GM12864 (cell line): ENCODE data around the gene BABAM1.

Experiments
- DNase-seq: peaks from one replicate; pipeline ENCODE4 v3.0.0-alpha.2; 2011; ENCODE audit warnings: low read depth
- H3K4me3 ChIP-seq: 2 replicates; pipeline ENCODE4 v1.5.1; 2011; ENCODE audit warnings: mild to moderate bottlenecking, low read depth, low read length, control low read depth
- TF ChIP-seq, protein P1 (sequence below): IDR thresholded peaks from 2 replicates; pipeline ENCODE4 v1.5.1; 2011; ENCODE audit warnings: low read depth, mild to moderate bottlenecking, moderate library complexity, low read length, control low read depth, inconsistent platforms; ENCODE audit errors: missing control alignments

The BABAM1 gene

DNA sequence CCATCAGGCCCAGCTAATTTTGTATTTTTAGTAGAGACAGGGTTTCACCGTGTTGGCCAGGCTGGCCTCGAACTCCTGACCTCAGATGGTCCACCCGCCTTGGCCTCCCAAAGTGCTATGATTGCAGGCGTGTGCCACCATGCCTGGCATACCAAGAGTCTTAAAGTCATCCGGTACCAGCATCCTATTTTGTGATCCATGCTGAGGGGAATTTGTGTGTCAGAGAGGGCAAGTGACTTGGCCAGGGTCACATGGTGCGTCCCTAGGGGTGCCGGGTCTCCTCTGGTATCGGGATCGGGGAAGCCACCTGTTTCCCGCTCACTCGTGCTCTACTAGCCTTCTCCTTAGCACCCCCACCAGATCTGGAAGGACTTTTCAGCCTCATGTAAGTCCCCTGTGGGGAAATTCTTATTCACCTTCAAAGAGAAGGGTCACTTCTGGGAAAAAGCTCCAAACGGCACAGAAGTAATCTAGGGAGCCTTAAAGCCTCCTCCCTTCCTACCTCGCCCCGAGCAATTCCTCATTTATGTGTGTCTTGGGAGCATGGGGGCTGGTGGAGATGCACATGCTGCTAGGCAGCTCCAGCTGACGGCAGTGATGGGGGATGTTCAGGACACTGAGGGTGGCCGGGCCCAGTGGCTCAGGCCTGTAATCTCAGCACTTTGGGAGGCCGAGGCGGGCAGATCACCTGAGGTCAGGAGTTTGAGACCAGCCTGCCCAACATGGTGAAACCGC, 8.4 kb downstream of the BABAM1 start:
- no peak overlapping the region for H3K4me3 ChIP-seq
- no peak for DNase-seq
- TF ChIP-seq, protein P1, sequence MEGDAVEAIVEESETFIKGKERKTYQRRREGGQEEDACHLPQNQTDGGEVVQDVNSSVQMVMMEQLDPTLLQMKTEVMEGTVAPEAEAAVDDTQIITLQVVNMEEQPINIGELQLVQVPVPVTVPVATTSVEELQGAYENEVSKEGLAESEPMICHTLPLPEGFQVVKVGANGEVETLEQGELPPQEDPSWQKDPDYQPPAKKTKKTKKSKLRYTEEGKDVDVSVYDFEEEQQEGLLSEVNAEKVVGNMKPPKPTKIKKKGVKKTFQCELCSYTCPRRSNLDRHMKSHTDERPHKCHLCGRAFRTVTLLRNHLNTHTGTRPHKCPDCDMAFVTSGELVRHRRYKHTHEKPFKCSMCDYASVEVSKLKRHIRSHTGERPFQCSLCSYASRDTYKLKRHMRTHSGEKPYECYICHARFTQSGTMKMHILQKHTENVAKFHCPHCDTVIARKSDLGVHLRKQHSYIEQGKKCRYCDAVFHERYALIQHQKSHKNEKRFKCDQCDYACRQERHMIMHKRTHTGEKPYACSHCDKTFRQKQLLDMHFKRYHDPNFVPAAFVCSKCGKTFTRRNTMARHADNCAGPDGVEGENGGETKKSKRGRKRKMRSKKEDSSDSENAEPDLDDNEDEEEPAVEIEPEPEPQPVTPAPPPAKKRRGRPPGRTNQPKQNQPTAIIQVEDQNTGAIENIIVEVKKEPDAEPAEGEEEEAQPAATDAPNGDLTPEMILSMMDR = no peak

DNA sequence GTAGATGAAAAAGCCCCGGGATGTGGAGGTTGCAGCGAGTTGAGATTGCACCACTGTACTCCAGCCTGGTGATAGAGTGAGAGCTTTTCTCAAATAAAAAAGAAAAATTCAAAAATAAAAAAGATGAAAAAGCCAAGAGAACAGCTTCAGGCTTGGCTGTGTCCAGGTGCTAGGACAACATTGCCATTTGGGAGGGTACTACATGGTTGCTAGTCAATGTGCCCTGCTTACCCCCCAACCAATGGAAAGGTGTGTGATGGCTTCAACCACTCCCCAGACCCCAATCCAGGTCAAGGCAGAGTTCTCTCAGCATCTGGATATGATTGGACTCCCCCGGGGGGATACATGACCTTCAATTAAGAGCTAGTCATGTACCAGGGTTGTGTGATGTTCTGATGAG, 12.2 kb downstream of the BABAM1 start:
- no peak for DNase-seq
- TF ChIP-seq, protein P1 = no peak
- no peak overlapping the region for H3K4me3 ChIP-seq

DNA sequence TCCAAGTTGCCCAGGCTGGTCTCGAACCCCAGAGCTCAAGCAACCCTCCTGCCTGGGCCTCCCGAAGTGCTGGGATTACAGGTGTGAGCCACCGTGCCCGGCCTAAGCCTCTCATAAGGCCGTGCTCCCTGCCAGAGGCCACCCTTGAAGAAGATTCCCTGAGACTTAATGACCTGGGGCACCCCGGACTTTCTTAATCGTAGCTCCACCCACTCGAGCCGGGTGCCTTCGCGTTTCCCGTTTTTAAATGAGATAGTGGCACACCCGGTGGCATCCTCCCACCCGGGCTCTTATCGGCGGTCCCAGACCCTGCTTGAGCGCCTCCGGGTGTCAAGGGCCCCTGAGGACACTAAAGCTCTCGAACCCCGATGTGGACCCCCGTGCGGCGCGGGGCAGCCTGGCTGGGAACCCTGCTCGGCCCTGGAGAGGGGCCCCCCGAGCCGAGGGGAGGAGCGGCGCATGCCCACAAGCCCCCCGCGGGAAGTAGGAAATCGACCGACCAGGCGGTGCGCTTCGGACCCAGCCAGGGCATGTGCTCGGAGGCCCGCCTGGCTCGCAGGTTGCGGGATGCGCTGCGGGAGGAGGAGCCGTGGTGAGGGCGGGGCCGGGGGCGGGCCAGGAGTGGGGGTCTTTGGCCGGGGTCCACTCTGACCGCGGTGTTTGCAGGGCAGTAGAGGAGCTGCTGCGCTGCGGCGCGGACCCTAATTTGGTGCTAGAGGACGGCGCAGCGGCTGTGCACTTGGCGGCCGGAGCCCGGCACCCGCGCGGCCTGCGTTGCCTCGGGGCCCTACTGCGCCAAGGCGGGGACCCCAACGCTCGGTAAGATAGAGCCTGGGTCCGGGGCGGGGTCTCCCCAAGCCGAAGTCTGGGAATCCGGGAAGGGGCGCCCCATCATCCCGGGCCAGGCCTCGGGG, 14.4 kb downstream of the BABAM1 start, which contains the start of gene ANKLE1:
TSS of gene ANKLE1 (plus strand) at position 511 of the 914 bp plus-strand sequence. CDS start at position 531, 20 bp downstream.
- DNase-seq = no peak
- peak within 1 kb of the TSS; percentile 73 for H3K4me3 ChIP-seq
- TF ChIP-seq, protein P1 = no peak

DNA sequence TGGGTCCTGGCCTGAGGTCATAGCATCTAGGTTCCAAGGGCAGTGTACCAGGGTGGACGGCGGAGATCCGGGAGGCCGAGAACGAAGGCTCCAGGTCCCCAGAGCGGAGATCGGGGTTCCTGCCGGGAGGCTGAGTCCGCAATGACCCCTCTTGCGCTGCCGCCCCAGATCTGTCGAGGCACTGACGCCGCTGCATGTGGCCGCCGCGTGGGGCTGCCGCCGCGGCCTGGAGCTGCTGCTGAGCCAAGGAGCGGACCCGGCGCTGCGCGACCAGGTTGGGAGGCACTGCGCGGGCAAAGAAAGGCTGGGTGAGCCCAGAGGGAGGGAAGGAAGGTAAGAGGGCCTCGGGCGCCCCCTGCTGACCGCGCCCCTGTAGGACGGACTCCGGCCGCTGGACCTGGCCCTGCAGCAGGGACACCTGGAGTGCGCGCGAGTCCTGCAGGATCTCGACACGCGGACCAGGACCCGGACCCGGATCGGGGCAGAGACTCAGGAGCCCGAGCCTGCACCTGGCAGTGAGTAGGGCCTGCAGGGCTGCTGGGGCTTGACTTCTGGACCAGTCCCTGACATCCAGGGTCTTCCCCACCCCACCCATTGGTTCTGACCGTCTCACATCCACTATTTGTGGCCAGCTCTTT, 15.4 kb downstream of the BABAM1 start:
- TF ChIP-seq, protein P1 = peak; percentile 89
- peak; percentile 44 for DNase-seq
- peak overlapping the region; percentile 73 for H3K4me3 ChIP-seq

DNA sequence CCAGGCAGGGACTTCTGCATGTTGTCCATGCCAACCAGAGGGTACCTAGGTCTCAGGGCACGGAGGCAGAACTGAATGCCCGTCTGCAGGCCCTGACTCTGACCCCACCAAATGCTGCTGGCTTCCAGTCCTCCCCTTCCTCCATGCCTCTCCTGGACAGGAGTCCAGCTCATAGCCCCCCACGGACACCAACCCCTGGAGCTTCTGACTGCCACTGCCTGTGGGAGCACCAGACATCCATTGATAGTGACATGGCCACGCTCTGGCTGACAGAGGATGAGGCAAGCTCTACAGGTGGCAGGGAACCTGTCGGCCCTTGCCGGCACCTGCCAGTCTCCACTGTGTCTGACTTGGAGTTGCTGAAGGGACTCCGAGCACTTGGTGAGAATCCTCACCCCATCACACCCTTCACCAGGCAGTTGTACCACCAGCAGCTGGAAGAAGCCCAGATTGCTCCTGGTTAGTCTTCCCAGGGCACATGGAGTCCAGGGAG, 16.3 kb downstream of the BABAM1 start:
- TF ChIP-seq, protein P1 = no peak
- H3K4me3 ChIP-seq = no peak overlapping the region
- no peak for DNase-seq

DNA sequence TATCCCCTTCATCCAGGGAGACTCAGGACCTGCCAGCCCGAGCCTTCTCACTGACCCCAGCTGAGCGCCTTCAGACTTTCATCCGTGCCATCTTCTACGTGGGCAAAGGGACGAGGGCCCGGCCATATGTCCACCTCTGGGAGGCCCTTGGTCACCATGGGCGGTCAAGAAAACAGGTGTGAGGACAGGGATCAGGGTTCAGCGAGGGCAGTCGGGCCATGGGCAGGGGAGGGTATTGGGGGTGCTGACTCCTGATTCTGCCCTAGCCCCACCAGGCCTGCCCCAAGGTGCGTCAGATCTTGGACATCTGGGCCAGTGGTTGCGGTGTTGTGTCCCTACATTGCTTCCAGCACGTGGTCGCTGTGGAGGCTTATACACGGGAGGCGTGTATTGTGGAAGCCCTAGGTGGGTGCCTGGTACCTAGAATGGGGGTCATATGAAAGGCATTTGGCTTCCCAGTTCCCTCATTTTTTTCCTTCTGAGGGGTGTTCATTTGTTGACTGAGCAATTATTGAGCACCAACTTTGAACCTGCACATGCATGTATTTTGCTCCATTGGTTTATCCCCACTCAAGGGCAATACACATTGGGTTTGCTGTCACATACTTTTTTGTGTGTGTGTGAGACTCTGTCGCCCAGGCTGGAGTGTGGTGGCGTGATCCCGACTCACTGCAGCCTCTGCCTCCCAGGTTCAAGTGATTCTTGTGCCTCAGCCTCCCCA, 18.3 kb downstream of the BABAM1 start:
- TF ChIP-seq, protein P1 = no peak
- H3K4me3 ChIP-seq = no peak overlapping the region
- DNase-seq = no peak
